Measurements from ENCODE around the gene SPTB.

Gene SPTB

DNA sequence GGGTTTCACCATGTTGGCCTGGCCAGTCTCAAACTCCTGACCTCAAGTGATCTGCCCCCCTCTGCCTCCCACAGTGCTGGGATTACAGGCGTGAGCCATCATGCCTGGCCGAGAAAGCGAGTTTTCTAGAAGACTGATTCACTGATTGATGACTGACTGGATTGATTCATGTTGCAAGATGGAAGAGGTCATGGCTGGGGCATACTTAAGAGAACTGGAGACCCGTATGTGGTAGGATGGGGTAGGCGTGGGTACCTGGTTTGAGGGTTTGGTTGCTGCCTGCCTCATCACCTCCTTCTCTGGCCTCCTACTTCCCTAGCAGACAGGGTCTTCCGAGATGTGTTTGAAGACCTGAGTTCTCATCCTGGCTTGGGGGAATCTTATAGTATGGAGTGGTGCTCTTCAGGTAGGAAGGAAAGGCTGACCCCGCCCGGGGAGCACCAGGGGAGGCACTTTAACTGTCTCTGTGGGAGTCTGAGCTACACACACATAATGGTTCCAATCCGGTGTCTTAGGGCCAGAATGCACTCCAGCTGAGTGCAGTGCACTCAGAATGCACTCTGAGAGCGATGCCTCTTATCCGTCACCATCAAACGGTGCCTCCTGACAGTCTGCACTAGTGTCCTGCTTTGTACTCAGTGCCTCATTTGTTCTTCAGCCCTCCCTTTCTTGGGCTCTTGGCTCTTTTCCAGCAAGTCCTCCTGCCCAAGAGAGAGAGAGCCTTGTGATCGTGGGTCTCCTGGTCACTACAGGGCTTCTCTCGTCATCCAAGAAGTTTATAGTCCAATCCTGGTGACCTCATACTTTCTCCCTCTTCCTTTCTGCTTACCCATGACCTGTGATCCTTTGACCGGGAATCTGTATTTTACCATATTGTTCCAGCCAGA is 155.8 kb downstream of the SPTB start:
- FAIRE-seq: no peak

DNA sequence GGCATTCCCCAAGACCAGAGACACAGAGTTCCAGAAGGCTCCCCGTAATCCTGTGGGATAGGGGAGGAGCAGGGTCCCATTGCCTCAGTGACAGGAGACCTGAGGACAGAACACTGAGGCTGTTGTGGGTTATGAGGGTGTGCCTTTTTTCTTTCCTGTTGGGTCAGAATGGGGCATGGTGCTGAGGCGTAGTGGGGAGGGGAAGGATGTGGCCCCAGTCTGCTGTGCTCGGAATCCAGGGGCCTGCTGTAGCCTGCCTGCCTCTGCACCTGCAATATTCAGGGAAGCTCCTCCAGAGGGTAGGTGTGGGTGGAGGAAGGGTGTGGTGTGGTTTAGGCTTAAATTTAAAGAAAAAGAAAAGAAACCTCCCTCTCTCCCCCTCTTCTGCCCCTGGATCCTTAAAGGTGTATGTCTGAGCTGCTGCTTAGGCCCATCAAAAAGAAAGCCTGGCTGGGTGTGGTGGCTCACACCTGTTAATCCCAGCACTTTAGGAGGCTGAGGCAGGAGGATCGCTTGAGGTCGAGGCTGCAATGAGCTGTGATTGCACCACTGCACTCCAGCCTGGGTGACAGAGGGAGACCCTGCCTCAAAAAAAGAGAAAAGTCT is 156.8 kb downstream of the SPTB start:
- no peak for FAIRE-seq

DNA sequence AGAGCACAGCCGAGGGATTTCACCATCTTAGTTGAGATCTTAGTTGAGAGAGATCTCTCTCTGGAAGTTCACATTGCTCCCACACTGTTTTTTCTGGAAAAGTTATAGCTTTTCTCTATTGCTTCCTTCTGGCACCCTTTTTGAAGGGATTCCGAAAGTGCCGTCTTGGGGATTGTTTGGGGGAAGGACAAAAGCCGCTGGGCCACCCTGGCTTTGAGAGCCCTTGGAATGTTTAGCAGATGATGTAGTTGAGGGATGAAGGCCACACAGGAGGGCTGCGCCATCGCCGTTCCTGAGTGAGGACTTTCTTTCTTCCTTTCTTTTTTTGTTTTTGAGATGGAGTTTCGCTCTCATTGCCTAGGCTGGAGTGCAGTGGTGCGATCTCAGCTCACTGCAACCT is 157.8 kb downstream of the SPTB start:
- FAIRE-seq: no peak

DNA sequence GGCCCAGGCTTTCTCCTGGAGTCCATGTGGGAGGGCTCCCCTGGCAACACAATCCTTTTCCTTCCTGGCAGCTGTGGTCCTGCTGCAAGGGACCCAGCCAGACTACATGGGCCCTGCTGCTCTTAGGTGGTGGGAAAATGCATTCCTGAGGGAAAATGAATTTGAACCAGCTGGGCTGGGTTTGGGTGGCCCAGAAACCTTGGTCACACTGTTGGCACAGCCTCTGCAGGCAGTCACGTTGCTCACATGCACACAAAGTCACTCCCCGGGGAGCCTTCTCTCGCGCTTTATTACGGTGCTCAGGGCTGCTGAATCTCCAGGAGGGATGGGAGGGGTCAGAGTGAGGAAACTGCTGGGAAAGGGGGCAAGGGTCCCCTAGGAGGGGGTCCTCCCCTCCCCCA is 158.3 kb downstream of the SPTB start:
- no peak for FAIRE-seq

DNA sequence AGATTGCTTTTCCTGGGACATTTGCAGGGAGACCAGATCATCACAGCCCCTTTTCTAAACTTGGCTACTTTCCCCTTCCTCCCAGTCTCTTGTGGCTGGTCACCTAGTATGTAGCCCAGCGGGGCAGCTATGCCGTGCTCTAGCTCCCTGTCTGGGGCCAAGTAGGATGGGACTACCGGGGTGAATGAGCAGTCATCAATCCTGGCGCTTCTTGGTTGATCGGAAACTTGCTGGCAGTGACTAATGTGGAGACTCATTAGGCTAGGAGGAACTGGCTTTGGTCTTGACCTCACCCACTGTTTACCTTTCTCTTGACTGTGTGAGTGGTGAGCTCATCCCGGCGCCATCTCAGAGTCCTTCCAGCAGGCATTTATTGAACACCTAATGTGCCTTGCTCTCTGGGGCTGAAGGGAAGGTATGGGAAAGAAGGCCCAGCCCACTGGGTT is 159.6 kb downstream of the SPTB start:
- FAIRE-seq: no peak

DNA sequence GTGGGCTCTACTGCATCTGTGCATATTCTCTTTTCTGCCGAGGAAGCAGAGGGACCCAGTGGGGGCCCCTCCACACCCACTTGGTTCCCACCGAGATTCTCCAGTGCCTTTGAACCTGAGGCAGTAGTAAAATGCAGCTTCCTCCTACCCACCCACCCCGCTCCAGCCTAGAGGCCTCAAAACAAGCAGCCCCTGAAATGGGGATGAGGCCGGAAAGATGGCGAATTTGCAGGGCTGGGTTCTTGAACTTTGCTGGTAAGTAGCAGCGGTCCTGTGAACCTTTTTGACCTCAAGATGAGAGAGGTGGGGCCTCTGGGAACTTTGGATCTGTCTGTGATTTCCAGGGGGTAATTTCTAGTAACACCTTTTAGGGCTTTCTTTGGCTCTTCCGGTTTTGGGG is 160.1 kb downstream of the SPTB start:
- no peak for FAIRE-seq

DNA sequence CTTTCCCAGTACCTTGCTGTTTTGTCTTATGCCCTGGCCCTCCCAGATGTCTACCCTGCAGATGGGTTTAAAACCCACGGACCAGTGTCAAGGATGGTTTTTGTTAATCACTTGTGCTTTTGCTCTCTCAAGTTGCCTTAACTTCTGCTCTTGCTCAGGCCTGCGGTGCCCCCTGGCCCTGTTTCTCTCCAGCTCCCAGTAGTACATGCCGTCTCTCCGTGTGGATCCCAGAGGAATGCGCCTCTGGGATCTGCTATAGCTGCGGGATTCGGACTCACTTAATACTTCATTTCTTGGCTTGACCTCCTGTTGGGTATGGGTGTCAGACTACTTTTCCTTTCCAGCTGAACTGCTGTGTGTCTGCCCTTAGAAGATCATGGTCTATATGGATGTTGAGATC is 160.9 kb downstream of the SPTB start:
- no peak for FAIRE-seq

DNA sequence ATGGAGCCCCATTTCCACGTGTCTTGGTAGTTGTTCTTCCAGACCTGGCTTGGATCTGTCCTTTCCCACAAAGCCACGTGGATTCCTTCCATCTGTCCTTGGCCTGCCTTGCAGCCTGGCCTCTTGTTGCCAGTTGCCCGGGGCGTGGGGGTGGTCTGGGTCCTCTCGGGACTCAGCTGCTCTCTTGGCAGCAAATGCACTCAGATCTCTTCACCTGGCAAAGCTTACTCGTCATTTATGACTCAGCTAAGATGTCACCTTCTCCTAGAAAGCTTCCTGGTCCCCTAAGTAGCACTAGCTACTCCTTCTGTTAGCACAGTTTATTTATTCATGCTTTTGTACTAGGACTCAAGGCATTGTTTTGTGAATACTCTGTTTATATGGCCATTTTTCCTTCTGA is 161.8 kb downstream of the SPTB start:
- no peak for FAIRE-seq

DNA sequence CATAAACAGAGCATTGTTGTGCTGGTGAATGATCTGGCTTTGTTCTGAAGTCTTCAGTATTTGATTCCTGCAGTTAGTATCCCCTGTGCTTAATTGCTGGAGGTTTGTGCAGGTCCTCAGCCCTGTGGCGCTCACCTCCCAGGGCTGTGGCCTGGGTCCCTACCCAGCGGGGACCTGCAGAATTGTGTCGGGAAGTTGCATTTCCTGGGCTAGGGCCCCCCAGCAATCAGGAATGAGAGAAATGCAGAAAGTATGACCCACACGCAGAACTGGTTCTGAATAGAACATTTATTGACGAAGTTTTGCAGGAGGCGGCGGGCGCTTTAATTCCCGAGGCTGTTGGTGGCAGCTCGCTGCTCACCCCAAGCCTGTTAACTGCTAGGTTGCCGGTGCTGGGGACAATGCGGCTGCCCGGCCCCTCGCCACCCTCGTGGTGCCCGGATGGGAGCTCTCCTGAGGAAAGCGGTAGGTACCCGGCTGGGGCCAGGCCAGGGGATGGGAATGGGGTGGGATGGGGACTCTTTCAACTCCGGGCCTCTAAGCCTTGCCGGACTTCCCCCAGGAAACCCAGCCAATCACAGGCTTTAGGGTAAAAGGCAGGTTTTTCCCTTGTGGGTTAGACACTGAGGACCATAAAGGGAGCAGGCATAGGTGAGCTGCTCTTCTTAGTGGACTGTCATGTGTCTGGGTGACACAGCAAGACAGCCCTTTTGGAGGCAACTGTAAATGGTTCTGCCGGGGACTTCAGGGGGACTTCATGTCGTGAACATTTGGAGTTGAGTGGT is 163.9 kb downstream of the SPTB start:
- no peak for FAIRE-seq

DNA sequence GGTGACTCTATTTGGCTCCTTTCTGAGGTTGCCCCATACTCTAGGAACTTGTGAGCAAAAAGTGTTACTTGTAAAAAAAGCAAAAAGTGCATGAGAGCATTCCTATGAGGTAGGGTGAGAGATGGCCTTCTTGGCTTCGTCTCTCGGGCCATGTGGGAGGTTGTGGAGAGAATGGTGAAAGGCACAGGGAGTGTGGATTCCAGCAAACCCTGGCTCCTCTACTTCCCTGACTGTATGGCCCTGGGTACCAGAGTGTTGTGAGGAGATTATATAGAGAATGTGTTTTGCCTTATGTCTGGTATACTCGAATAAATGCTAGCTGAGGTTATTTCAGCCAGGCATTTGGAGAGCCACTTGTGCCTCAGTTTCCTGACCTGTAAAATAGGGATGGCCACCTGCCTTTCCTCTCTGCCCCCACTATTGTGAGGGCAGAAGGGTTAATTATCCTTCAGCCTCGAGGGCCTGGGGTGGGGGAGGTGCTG is 164.5 kb downstream of the SPTB start:
- no peak for FAIRE-seq

DNA sequence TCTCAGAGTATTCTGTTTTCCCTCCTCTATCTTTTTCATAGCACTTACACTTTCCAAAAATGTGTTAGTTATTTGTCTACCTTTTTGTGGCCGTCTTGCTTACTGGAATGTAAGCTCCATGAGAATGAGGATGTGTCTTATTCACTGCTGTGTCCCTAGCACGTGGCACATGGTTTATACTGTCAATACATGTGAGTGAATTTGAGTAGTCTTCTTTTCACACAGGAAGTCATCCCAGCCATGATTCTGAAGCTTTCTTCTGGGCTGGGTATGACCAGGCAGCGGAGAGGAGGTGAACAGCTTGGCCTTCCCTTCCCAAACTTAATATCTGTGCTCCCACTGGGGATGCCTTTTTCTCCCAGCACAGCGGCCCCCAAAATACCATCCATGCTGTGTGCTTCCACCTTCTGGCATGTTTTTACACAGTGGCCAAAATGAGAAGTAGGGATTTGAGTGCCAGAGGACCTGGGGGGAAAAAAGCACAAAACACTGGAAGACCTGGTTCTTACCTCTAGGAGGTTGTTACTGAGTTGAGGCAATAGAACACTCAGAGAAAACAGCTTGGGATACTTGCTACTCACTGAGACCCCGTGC is 165.2 kb downstream of the SPTB start:
- FAIRE-seq: no peak

DNA sequence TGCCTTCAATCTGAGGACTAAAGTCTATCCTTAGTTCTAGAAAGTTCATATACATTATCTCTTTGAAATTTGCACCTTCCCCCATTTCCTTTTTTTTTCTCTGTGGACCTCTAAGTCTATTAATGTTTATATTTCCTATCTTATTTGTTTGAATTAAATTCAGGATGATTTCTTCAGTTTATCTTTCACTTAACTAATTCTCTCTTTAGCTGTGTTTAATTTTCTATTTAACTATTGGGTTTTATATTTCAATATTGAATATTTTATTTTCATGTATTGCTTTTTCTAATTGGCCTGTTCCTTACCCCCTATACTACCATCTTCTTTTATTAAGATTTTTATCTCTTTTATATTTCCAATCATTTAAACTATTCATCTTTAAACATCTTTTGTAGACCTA is 166.0 kb downstream of the SPTB start:
- FAIRE-seq: no peak

DNA sequence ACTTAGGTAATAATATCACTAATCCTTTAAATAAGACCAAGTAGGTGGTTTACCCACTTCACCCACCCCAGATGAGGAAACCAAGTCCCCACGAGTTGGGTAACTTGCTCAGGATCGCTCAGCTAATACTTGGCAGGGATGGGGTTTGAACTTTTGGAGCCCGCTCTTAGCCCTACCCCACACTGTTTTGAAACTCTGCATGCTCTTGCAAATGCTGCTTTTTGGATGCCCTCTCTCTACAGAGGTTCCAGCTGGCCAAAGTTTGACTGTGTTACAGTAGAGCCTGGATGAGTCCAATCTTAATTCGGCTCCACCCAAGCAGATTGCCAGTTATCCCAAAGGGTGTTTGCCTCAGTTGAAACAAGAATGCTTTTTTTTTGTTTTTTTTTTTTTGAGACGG is 168.7 kb downstream of the SPTB start:
- FAIRE-seq: no peak

DNA sequence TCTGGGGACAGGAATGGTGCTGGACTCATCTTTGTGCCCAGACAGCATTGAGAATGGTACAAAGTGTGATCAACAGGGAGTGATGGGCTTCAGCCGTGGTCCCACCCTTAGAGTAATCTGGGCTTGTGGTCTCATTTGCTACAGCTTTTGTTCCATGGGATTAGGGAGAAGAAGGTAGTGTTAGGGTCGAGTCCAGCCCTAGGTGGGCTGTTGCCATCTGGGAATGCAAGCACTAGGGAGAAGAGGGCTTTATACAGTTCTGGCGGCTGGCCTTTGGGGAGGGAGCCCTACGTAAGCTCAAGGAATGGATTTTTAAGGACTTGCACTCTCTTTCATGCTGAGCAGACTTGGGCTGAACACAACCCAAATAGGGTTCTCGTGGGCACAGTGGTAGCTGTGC is 170.6 kb downstream of the SPTB start:
- FAIRE-seq: no peak

DNA sequence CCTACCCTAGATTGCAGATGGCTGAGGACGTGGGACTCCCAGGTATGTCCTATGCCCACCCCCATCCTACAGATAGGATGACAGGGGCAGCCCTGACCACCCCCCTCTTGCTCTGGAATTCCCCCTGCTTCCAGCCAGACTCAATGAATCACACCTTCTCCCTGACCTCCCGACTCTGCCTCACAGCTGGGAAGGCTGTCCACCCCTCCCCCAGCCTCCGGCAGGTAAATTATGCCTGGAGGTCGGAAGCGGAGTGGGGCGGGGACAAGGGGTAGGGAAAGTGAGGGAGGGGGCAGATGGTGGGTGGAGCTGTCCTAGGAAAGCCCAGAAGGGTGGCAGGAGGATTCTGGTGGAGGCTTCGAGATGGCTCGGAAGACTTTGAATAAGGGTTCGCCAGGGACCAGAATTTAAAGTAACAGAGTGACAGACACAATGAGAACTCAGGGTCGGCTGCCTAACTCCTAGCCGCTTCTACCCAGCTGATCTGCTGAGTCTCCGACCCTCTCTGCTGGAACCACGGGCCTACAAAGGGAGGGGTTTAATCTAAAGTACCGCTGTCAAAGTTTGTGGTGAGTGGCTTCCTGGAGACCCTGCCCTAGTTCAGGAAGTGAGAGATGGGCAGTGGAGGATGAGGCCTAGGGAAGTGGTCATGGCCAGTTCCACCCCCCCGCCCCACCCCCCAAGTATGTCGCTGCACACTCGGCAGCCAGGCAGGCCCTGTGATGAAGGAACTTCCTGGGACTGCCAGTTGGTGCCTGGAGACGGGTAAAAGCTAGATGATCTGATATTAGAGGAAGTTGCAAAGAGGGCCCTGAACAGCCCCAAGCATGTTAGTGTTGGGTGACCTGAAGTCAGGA is 171.3 kb downstream of the SPTB start:
- no peak for FAIRE-seq

DNA sequence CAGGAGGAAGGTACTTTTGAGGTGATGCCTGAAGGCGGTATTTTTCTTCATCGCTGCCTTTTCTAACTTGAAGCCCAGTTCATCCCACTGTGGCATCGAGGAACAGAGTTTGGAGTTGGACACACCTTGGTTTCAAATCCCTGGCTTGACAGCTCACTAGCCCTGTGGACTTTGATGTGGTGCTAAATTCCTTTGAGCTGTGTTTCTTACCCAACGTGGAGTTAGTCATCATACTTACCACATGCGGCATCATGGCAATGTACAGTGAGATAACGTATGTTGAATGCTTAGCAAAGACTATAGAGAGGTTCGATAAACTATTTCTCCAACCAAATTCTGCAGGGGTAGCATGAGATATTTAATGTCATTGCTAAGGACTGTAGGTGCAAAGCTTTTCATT is 172.0 kb downstream of the SPTB start:
- FAIRE-seq: no peak

DNA sequence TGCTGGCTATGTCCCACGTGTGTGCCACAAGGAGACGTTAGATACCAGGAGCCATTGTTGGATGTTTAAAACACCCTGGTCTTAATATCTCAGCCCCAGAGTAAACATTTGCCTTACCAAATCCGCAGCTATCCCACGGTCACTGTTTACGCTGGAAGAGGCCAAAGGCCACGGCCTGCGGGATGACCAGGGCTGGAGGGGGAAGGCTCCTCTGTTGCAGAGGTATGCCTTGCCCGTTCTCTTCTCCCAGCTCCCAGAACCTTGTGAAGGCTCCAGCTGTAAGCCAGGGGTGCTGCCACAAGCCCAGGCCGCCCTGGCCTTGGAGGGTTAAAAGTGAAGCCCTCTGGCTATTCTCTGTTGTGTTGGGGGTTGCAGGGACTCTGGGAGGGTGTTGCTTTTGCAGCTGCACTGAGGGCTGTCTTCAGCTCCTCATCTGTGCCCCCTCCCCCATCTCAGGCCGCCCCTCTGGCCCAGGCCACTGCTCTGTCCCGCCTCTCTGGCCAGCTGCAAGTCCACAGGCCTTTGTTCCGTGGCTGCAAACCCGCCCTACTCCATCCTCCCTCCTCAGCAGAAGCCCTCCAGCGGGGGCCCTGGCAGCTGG is 173.0 kb downstream of the SPTB start:
- FAIRE-seq: no peak

DNA sequence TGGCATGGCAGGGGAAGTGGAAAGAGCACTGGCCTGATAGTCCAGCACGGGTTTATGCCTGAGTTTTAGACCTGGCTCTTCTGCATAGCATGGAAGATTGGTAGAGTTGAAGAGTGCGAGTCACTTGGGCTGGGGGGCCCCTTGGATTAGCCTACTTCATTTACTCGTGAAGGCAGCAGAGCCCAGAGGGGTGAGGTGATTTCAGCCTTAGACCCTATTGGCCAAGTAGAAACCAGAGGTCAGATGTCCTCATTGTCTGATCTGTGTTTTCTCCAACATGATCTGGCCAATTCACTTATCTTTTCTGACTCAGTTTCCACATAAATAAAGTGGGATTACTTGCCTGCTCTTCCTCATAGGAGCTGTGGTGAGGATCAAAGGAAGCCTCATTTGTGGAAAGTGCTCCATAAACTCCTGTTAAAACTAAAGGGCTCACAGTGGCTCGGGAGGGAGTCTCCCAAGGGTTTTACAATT is 173.6 kb downstream of the SPTB start:
- no peak for FAIRE-seq

DNA sequence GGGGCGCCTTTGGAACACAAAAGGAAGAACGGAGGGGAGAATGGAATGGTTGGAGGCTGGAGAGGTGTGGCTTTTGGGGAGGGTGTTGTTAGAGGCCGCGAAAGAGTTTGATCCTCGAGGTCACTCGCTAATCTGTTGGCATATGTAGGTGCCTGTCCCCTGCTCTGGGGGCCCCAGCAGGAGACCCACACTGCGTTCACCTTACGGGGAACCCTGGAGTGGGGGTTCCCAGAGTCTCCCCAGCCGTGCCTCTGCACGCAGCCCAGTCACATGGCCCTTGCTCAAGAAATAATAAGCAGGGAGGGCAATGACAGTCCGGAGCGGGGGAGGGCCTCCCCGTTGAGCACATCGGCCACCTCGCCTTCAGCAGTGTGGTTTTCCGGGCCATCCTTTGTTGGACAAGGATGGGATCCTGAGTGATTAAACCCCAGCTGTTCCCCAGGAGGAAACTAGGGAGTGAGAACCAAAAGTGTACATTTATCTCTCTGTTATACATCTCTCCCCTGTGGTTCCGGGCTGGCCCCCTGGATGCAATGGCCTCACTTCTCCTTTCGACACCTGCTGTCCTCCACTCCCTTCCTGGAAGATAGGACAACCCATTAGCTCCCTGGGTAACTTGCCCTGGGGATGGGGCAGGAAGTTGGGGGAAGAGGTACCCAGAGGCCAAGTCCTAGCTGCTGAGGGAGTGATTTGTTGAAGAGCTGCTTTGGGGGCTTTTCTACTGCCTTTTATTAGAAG is 174.2 kb downstream of the SPTB start:
- no peak for FAIRE-seq

DNA sequence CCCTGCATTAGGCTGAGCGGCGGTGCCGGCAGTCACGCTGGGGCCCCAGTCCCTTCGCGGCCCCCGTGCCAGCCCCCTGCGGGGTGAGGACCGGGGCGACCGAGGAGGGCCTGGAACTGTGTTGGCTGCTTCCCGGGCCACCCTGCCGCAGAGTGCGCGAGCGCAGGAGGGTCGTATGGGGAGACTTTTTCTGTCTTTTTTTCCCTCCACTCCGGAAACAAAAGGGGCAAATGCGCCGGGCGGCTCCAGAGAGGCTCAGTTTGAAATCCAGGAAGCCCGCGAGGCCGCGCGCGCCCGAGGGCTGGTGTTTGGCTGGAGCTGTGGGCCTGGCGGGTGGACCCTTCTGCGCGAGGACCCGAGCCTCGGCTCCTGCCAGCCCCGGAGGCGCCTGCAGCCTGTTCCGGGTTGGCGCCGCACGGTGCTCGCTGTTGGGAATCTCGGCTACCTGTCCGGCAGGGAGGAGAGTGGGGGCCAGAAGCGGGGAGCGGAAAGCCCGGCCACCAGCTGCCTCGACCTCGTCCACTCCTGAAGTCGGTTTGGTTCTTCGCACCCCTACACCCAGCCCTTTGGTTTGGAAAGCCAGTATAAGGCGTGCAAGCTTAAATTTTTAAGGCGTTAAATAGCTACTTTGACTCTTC is 174.8 kb downstream of the SPTB start:
- no peak for FAIRE-seq
